GM12878 (cell line): ENCODE measurements around the gene MRTFB. TPM values are rescaled to one million over a fixed set of nuclear protein-coding genes. Genes with fewer than 3 reads are reported as not detected.
A peak's percentile ranks its signal among the peaks of the same experiment; 100 is the strongest.

Source experiments
- microRNA counts: library from miRNA; unstranded; fragments of <30 nt; microRNA quantifications from one replicate; lab custom pipeline; 2016
- microRNA-seq: library from miRNA; unstranded; fragments of <30 nt; microRNA quantifications from one replicate; pipeline ENCODE4, GENCODE V29; 2018
- polyA plus RNA-seq, 11 experiments: library from polyadenylated mRNA; depleted of rRNA in 4 of 11; unstranded in 6 of 11; stranded (reverse) in 5 of 11; fragments of >200 nt; fragmentation: Nextera tagmentation in 4 of 11; fragmentation: Illumina TruSeq in 1 of 11; extraction: Ambion mirVana in 4 of 11; extraction: Trizol in 1 of 11; gene quantifications; 1 replicate in 1 of 11; 2 replicates in 10 of 11; pipeline versions ENCODE4 v1.2.1 to v1.2.3, GENCODE V29; 2011 to 2016; ENCODE audit warnings: inconsistent platforms in 2 of 11, missing spikeins in 2 of 11, low read depth in 1 of 11
- small RNA-seq: library from RNA; depleted of rRNA; stranded (forward); fragments of <200 nt; gene quantifications from one replicate; pipeline ENCODE3, GENCODE V24; 2014
- total RNA-seq, 4 experiments: library from RNA; depleted of rRNA in 3 of 4; stranded (reverse); fragments of >200 nt in 3 of 4; fragmentation: Illumina TruSeq in 1 of 4; extraction: Trizol in 1 of 4; gene quantifications; 2 replicates each; pipeline versions ENCODE4 v1.2.1 to v1.2.3, GENCODE V29; 2013 to 2021

The MRTFB gene
- total and polyA plus RNA-seq, 10 of the 15 experiments (the other 5 are each of a cell fraction or from before 2014, with no cell fraction given): 2.1 to 14.3 (median 8.0) TPM

MicroRNA genes within 50 kb of the gene (microRNA counts, 767-probe panel; counts per million panel counts)
- microRNA hsa-miR-193b-3p (lab: Ali Mortazavi, UCI) (2,295 counts per million, percentile 81 among the panel's probes with 10 or more counts), microRNA hsa-miR-365a-3p (lab: Ali Mortazavi, UCI) (3,079 counts per million, percentile 89 among the panel's probes with 10 or more counts)

Small RNAs within 50 kb of the gene (microRNA-seq; reads per million reads assigned to microRNA genes)
- gene MIR193B (4,150 reads per million, percentile 94 among the genes with 10 or more reads in this experiment), gene MIR365A (26.2 reads per million, percentile 60 among the genes with 10 or more reads in this experiment)

Small RNAs within 50 kb of the gene (small RNA-seq; reads per million reads assigned to genes)
- gene MIR193B (359 reads per million, percentile 99 among the genes with 10 or more reads in this experiment), gene MIR365A (2.1 reads per million, percentile 63 among the genes with 10 or more reads in this experiment), gene RF00019 (not detected)

Other genes with a start within 250 kb of the MRTFB start
- gene ERCC4, start 151.2 kb upstream of the MRTFB start, total RNA-seq (2014; rRNA removed): 8.2 and 10.0 TPM in 2 replicates
- gene ERCC4, start 151.2 kb upstream of the MRTFB start, total RNA-seq (2014; rRNA removed; fragmentation: Illumina TruSeq; extraction: Trizol): 9.3 and 9.6 TPM in 2 replicates
- gene ERCC4, start 151.2 kb upstream of the MRTFB start, total RNA-seq (2021): 12.5 and 13.5 TPM in 2 replicates
- gene ERCC4, start 151.2 kb upstream of the MRTFB start, polyA plus RNA-seq (2011; rRNA removed): 8.4 and 9.0 TPM in 2 replicates
- gene ERCC4, start 151.2 kb upstream of the MRTFB start, polyA plus RNA-seq (2014; fragmentation: Illumina TruSeq; extraction: Trizol): 7.3 and 8.4 TPM in 2 replicates
- gene ERCC4, start 151.2 kb upstream of the MRTFB start, polyA plus RNA-seq (2014; fragmentation: Nextera tagmentation; extraction: Ambion mirVana): 10 to 100 TPM in 1 of 2 experiments, 1 to 10 TPM in 1; 5.7 to 15.6 TPM
- 3.4 and 4.7 TPM in 2 replicates for gene ERCC4, start 151.2 kb upstream of the MRTFB start, polyA plus RNA-seq (2014; rRNA removed)
- 10 to 100 TPM; 24.0 to 24.6 TPM for gene ERCC4, start 151.2 kb upstream of the MRTFB start, polyA plus RNA-seq (2016; fragmentation: Nextera tagmentation; extraction: Ambion mirVana)